Ovary (tissue), 9 donors: Measurements from ENCODE around the gene RAB7A. TPM values are rescaled to one million over a fixed set of nuclear protein-coding genes. Genes with fewer than 3 reads are reported as not detected.
"Not testable (repeated sequence)": the region's sequence is repeated elsewhere in the genome, so short reads cannot be mapped to it uniquely, and the experiment has no call there.

Experiments used
- DNase-seq, 5 donors: peaks; one replicate each; pipeline ENCODE4 v3.0.0-alpha.2; 2019 to 2020
- H3K27ac ChIP-seq, 2 donors: fragments of 200-600 bp; one replicate each; pipeline versions ENCODE4 v1.5.1 to v1.8.0; 2019 to 2022
- H3K27me3 ChIP-seq: fragments of 200-600 bp; one replicate; pipeline ENCODE4 v1.8.0; 2022
- H3K36me3 ChIP-seq: fragments of 200-600 bp; sonication (generic); one replicate; pipeline ENCODE4 v1.5.1; 2019
- H3K4me1 ChIP-seq: one replicate; pipeline ENCODE4 v1.8.1; 2013; ENCODE audit warnings: mild to moderate bottlenecking, moderate library complexity; ENCODE audit not compliant: insufficient read depth
- H3K4me3 ChIP-seq: fragments of 200-600 bp; sonication (generic); one replicate; pipeline ENCODE4 v1.5.1; 2017
- H3K9me3 ChIP-seq, 2 donors: fragments of 200-600 bp in 1 of 2; sonication (generic) in 1 of 2; one replicate each; pipeline versions ENCODE4 v1.5.1 to v1.8.1; 2013 to 2019; ENCODE audit warnings: mild to moderate bottlenecking in 1 of 2, moderate library complexity in 1 of 2
- CTCF ChIP-seq, 3 donors: fragments of 450-650 bp in 2 of 3; fragments of 200-600 bp in 1 of 3; IDR thresholded peaks; one replicate each; pipeline versions ENCODE4 v1.5.1 to v1.8.0; 2016 to 2022; ENCODE audit warnings: antibody characterized with exemption in 3 of 3, mild to moderate bottlenecking in 1 of 3
- EP300 ChIP-seq: sonication (generic); formaldehyde crosslinking; IDR thresholded peaks from one replicate; pipeline ENCODE4 v1.6.1; 2017; ENCODE audit warnings: antibody characterized with exemption
- POLR2A ChIP-seq: fragments of 450-650 bp; IDR thresholded peaks from one replicate; pipeline ENCODE4 v1.6.1; 2017; ENCODE audit warnings: antibody characterized with exemption, mild to moderate bottlenecking, moderate library complexity
- WGBS, 3 donors: extraction: QIAGEN DNeasy Blood & Tissue Kit in 1 of 3; methylation state at CpG; one replicate each; pipeline versions ENCODE4 v1.1.5 to v1.1.7; 2013 to 2017; 5-methylcytosine and 5-hydroxymethylcytosine counted together
- intact Hi-C, 4 donors: fragments of 100-400 bp; cut with DNase I; formaldehyde crosslinking; loops; one replicate each; pipeline versions ENCODE4 v1.11.0 to v1.15.1; 2022 to 2023
- polyA plus RNA-seq, 2 donors: library from polyadenylated mRNA; stranded (reverse); fragments of 200-250 nt in 1 of 2; fragments of 350-450 nt in 1 of 2; fragmentation: Illumina TruSeq in 1 of 2; extraction: RNeasy Lipid Tissue Mini Kit (QIAGEN cat#74804) in 1 of 2; gene quantifications; one replicate each; pipeline ENCODE4 v1.2.3, GENCODE V29; 2013 to 2014
- total RNA-seq, 7 donors: library from RNA; depleted of rRNA in 2 of 7; stranded (reverse); fragments of >200 nt in 2 of 7; fragmentation: NEBNext Ultra II Directional in 3 of 7; extraction: Animal tissue kit (Norgen Biotek cat#: 25700) in 3 of 7; gene quantifications; one replicate each; pipeline versions ENCODE4 v1.1.0 to v1.2.4, GENCODE V29; 2016 to 2023
- donor health status: DM: no; HTN: no; CAD: no; lungs with moderate emphysema.
- donor health status: DM: no; HTN: no; CAD: no.
- donor health status: Bipolar disorder and iron deficiency.
- donor health status: DM: yes; HTN: yes; CAD: no.
- donor health status: DM: no; HTN: no; CAD: no.
- donor health status: DM: yes; HTN: yes; CAD: no.

The RAB7A gene
- total and polyA plus RNA-seq, 9 donors: 70.1 to 320 (median 213) TPM

DNA sequence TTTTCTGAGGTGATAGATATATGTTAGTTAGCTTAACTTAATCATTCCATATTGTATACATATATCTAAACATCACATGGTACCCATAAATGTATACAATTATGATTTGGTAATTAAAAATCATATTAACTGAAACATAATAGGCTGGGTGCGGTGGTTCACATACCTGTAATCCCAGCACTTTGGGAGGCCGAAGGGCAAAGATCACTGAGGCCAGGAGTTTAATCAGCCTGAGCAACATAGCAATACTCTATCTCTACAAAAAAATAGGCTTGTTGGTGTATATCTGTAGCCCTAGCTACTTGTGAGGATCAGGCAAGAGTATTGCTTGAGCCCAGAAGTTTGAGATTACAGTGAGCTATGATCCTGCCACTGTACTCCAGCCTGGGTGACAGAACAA lies 20.9 kb downstream of the RAB7A start:
- 95 to 99% (median 98%) methylated on average over 2 of the region's 2 CpGs for WGBS, 3 donors
- Histone ChIP-seq H3K27me3 (no peaks in the 10 kb centered on the region), H3K27ac (no peak overlapping the region), H3K4me3 (no peak overlapping the region), H3K36me3 (no peaks in the 10 kb centered on the region), H3K4me1 (no peaks in the 10 kb centered on the region), H3K9me3 (no peaks in the 10 kb centered on the region)
- DNase-seq: no peak
- TF ChIP-seq POLR2A (no peak), CTCF (IDR thresholded peaks at IDR 0.05) (no peak), EP300 (no peak)
- intact Hi-C loops: no loop called here

DNA sequence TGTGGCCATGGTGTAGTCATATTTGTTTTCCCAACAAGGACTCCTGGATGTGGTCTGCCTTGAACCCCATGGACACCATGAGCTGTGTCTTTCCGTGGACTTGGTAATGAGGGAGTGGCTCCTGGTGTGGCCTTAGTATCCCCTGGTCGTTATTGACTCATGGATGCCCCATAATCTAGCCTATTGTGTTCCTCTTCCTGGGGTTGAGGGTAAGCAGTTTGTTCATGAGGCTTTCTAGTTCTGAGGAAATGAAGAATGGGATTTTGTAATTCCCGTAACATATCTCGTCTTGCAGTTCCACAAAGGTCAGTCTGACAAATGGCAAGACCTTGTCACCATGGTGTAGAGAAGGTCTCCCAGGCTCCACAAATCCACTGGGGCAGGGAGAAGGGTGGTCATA lies 22.6 kb downstream of the RAB7A start:
- no peak overlapping the region for H3K27ac ChIP-seq
- TF ChIP-seq CTCF (IDR thresholded peaks at IDR 0.05) (no peak), EP300 (no peak), POLR2A (no peak)
- H3K36me3 ChIP-seq: no peaks in the 10 kb centered on the region
- no peak overlapping the region for H3K4me3 ChIP-seq
- intact Hi-C loops: no loop called here
- H3K4me1 ChIP-seq: no peaks in the 10 kb centered on the region
- H3K9me3 ChIP-seq: no peaks in the 10 kb centered on the region
- DNase-seq: no peak
- WGBS, 3 donors: 93 to 99% (median 97%) methylated on average over 4 of the region's 4 CpGs
- H3K27me3 ChIP-seq: no peaks in the 10 kb centered on the region

GRCh38 chr3:128749035-128749434 lies 23.1 kb downstream of the RAB7A start:
- intact Hi-C loops: no loop called here
- TF ChIP-seq EP300 (no peak), POLR2A (no peak), CTCF (IDR thresholded peaks at IDR 0.05) (no peak)
- no peak overlapping the region for H3K4me3 ChIP-seq
- DNase-seq: no peak
- no peaks in the 10 kb centered on the region for H3K4me1 ChIP-seq
- H3K27me3 ChIP-seq: no peaks in the 10 kb centered on the region
- H3K36me3 ChIP-seq: no peaks in the 10 kb centered on the region
- H3K9me3 ChIP-seq: no peaks in the 10 kb centered on the region
- H3K27ac ChIP-seq: no peak overlapping the region

DNA sequence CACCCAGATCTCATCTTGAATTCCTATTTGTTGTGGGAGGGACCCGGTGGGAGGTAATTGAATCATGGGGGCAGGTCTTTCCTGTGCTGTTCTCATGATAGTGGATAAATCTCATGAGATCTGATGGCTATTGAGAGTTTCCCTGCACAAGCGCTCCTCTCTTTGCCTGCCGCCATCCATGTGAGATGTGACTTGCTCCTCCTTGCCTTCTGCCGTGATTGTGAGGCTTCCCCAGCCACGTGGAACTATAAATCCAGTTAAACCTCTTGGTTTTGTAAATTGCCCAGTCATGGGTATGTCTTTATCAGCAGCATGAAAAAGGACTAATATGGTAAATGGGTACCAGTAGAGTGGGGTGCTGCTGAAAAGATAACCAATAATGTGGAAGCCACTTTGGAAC lies 23.6 kb downstream of the RAB7A start:
- H3K36me3 ChIP-seq, DNase-seq, H3K4me1 ChIP-seq, H3K27ac ChIP-seq, H3K9me3 ChIP-seq, H3K4me3 ChIP-seq, H3K27me3 ChIP-seq, intact Hi-C loops: not testable (repeated sequence)
- WGBS, 3 donors: 87 to 98% (median 88%) methylated on average over 5 of the region's 5 CpGs

DNA sequence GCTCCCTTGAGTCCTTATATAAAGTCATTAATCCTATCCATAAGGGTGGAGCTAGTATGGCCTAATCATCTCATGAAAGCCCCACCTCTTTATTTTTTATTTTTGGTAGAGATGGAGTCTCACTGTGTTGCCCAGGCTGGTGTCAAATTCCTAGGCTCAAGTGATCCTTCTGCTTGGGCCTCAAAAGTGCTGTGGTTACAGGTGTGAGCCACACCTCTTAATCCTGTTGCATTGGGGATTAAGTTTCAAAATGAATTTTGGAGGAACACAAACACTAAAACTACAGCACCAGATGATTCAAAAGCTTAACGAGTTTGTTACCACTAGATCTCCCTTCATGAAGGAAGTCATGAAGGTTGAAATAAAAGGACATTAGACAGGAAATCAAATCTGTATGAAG lies 27.7 kb downstream of the RAB7A start:
- no peaks in the 10 kb centered on the region for H3K4me1 ChIP-seq
- H3K36me3 ChIP-seq: no peaks in the 10 kb centered on the region
- no peak for TF ChIP-seq EP300
- no peaks in the 10 kb centered on the region for H3K27me3 ChIP-seq
- 84 to 98% (median 89%) methylated on average over 1 of the region's 1 CpG for WGBS, 3 donors
- intact Hi-C loops: no loop called here
- H3K27ac ChIP-seq: no peak overlapping the region
- no peaks in the 10 kb centered on the region for H3K9me3 ChIP-seq
- no peak for DNase-seq
- no peak overlapping the region for H3K4me3 ChIP-seq

- Histone ChIP-seq H3K9me3 (no peaks in the 10 kb centered on the region), H3K27me3 (no peaks in the 10 kb centered on the region), H3K27ac (no peak overlapping the region), H3K4me1 (peaks cover 15% of the 10 kb centered on the region), H3K36me3 (no peaks in the 10 kb centered on the region), H3K4me3 (no peak overlapping the region)
- TF ChIP-seq POLR2A: no peak
- no peak for TF ChIP-seq CTCF (IDR thresholded peaks at IDR 0.05)
- no peak for TF ChIP-seq EP300
- intact Hi-C loops: no loop called here
- 66 to 80% (median 70%) methylated on average over 5 of the region's 5 CpGs for WGBS, 3 donors
- no peak for DNase-seq
Measured at GRCh38 chr3:128760042-128760441, 34.1 kb downstream of the RAB7A start.
